Measurements from ENCODE around the gene CTBP2. TPM values are rescaled to one million over a fixed set of nuclear protein-coding genes. Genes with fewer than 3 reads are reported as not detected.
"Not testable (repeated sequence)": the region's sequence is repeated elsewhere in the genome, so short reads cannot be mapped to it uniquely, and the experiment has no call there.

CTBP2 gene
- total RNA-seq, 1 donor from 2014 or later: 46.7 TPM

DNA sequence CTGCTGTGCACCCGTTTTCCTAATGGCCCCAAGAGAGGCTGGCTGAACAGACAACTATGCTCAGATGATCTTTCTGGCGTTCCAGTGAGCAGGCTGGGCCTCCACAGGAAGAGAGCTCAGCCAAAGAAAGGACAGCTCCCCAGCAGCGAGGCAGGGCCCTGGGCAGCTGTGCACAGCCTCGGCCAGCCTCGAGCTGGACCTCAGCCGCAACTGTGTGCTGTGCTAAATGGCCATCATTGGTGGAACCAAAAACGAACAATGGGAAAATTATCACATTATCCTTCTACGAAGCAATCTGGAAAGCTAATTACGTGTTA lies 97.5 kb downstream of the CTBP2 start:
- no peak for ATAC-seq

- ATAC-seq: no peak
Observed at GRCh38 chr10:125062227-125062913, 98.0 kb downstream of the CTBP2 start.

DNA sequence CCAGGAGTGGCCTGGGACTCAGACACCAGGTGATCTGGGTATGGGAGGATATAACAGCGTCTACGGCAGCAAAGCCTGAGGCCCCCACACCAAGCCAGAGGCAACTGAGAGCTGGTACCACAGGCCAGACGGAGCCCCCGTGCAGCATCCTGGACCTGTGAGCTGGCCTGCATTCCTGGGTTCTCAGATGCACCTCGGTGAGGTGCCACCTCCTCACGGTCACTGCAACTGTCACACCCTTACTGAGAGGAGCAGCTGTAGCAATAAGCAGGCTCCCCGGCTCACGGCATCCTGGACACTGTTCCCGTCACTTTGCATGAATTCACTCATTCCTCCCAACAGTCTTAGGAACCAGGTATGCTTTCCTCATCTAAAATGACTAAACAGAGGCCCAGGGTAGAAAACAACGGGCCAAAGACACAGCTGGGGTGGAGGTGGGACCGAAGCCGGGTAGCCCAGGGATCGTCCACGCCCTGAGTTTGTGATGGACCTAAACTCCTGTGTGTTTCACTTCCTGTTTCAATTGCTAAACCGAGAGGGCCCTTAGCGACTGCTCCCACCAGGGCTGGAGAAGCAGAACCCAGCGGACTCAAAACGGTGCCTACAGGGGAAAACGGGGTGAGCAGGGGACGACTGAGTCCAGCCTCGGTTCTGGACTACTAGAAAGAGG lies 98.7 kb downstream of the CTBP2 start:
- peak; percentile 21 for ATAC-seq

GRCh38 chr10:125060826-125061556 lies 99.4 kb downstream of the CTBP2 start:
- peak; percentile 45 for ATAC-seq

- ATAC-seq: no peak
Observed at GRCh38 chr10:125060482-125060825, 99.9 kb downstream of the CTBP2 start.

DNA sequence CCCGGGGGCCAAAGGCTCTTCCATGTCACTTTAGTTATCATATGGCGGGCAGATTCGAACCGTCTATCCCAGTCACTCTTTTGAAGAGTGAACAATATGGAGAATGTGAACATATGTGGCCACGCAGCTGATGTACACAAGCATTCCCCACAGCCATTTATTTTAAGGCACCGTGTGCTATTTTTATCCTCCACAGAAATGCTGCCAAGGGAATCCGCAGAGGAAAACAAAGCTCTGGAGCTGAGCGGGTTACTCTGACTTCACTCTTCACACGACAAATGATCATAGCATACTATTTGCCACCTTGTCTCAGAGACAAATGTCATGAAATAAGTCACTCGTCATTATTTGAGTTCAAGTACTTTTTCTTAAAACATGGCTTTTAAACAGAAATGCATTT lies 100.3 kb downstream of the CTBP2 start:
- ATAC-seq: no peak

DNA sequence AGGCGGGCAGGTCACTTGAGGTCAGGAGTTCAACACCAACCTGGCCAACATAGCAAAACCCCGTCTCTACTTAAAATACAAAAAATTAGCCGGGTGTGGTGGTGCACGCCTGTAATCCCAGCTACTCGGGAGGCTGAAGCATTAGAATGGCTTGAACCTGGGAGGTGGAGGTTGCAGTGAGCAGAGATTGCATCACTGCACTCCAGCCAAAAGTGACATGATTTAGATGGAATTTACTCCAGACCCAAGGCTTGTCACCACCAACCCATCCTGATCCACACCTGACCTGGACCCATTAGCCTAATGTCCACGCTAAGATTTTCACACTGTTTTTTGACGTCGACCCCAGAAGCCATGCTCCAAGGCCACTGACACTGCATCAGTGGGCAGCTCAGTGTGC lies 101.0 kb downstream of the CTBP2 start:
- ATAC-seq: not testable (repeated sequence)

DNA sequence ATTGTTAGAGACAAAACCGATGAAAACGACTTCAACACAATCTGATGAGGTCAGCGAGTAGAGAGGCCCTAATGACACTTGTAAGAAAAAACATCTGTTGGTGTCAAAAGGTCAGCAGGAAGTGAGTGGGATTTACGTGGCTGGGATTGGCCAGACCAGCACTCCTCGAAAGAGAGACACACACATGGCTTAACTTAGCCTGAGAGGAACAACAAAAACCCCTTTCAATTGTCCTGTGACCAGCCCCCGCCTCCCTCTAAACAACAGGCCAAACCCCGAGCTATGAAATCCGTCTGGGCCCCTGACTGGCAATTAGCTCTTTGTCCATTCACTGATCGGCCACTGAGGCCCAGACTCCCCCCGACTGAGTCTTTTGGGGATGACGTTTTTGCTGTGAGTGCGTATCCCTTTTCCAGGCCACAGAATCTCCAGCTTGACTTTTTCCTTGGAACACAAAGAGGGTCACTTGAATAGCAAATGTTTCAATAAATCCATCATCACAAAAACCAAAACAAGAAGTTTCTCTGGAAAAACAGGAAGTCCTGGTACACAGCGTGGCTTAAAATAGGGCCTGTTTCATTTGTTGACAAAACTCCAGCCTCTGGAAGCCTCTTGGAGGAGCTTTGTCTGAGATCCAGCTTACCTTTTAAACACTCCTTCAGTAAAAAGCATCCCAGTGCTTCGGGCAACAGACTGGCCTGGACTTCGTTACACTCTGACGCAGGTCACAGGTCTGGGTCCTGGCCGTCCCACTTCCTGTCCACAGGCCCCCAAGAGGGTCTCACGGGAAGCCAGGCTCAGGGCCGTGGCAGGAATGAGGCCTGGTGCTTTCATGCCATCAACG lies 103.0 kb downstream of the CTBP2 start:
- peak; percentile 28 for ATAC-seq

DNA sequence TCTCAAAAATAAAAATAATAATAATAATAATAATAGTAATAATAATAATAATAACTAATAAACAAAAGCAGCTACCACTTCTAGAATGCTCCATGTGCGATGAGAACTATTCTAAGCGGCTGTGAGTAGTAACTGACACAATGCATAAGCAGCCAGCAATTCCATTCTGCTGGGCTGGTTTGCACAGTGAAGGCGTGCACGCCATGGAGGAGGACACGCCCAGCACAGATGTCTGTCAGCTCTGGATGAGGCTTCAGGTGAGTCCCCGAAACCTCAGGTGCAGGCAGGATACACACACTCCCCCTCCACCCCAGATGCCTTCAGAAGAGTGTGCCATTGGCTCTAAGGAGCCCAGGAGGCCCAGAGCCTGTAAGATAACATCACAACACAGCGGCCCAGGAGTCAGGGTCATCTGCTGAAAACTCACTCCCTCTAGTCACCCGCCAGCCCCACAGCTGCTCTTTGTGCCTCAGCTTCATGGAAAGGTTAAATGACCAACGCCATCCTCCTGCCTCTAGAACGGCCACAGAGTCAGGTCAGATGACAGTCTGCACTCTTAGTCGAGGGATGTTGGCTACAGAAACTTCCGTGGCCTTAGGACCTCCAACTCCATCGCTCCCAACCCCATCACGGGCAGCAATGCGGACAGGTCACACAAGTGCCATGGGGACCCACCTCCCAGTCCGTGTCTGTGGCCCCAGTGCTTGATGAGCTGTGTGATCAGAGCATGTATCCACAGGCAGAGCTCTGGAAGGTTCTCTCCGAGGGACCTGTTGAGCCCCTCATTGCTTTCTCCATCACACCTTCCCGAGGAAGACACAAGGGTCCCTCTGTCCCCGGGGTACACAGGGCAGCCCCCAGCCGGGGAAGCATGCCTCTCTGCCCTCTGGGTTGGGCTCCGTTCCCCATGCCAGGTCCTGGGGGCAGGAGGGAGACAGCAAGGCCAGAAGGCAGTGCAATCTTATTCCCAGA lies 103.9 kb downstream of the CTBP2 start:
- ATAC-seq: peak; percentile 70

DNA sequence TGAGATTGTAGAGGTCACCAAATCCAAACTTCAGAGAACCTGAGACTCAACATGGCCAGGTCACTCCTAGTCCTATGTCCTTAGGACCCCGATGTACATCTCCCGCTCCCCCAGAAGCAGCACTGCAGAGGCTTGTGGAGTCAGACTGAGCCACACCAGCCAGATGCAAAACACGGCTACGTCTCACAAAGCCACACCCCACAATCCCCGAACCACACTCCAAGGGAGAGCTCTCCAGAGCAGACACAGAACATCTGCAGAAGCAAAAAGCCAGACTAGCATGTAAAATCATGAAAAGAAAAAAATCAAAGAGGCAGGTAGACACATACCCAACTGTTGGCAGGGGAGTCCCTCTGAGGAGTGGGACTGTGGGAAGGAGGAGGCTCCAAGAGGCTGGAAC lies 104.9 kb downstream of the CTBP2 start:
- ATAC-seq: no peak

DNA sequence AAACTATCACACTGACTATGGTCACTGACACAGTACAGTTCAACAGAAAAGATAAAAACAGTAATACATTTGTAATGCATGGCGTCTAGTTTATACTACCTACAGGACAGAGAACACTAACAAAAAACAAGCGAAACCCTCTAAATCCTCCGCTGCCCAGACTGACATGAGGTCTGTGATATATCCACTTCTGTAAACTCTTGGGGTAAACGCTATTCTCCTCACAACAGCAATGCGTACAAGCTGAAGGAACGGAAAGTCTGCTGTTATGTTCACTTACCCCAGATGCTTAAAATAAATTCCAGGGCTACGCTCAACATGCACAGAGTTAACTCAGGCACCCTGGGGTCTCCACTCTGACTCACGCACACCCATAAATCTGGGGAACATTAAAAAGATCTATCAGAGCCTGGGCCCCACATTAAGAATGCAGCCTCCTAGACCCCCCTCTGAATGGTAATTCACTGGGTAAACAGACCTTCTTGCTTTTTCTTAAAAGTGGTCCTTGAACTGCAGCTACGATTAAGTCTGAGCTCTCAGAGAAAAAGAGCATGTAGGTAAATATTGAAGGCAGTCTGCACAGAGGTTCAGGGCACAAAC lies 105.6 kb downstream of the CTBP2 start:
- no peak for ATAC-seq

DNA sequence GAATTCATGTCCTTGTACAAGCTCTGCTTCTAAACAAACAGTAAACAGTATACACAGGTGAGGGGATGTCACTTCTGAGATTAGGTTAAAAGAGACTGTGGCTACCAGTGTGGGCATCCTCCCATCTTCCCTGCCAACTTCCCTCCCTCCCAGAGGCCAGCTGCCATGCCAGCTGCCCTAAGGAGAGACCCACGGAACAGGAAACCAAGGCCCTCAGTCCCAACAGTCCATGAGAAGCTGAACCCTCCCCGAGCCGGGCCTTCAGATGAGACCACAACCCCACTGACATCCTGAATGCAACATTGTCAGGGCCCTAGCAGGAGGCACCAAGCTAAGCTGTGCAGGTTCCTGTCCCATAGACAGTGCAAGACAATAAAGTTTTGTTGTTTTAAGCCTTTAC lies 106.1 kb downstream of the CTBP2 start:
- no peak for ATAC-seq

GRCh38 chr10:125052146-125052545 lies 108.2 kb downstream of the CTBP2 start:
- ATAC-seq: no peak

DNA sequence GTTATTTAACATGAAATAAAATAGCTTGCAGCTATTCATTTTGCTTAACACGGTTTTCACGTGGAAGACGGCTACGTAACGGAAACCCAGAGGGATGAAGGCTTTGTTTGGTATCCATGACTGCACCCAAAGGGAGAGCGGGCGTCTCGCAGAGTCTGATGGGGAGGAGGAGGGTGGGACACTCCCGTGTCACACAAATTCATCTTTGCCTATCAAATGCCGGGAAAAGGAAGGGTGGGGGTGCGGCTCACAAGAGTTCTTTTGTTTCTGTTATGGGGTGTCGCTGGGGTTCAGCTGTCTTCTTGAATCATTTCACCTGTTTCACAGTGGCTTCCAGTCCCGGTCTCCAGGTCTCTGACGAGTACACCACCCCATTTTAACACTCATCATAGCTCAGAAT lies 110.0 kb downstream of the CTBP2 start:
- no peak for ATAC-seq

DNA sequence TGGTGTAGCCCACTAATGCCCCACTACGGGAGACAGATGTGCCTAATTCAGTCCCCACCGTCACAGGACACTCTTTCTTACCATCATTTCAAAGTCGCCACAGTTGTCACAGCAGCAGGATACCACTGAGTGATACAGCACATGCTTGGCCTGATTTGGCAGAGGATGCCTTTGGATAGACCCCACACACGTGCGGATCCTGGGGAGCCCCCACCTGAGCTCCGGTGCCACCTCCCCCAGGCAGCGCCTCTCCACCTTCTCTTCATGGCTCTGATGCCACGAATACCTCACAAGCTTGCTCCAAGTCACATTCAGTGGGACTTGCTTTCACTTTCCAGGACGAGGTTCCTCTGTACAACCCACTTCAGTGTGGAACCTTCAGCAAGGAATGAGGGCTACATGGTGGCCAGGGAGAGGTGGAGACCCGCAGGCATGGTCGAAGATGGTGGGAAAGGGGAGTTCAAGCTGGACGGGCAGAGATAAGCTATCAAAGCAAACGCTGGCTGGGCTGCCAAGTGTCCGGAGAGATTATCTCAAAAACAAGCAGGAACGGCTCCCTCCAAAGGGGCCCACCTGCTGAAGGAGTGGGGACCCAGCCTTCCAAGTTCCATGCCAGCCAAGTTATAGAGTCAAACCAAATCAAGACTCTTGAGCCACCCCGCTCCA lies 111.0 kb downstream of the CTBP2 start:
- no peak for ATAC-seq

DNA sequence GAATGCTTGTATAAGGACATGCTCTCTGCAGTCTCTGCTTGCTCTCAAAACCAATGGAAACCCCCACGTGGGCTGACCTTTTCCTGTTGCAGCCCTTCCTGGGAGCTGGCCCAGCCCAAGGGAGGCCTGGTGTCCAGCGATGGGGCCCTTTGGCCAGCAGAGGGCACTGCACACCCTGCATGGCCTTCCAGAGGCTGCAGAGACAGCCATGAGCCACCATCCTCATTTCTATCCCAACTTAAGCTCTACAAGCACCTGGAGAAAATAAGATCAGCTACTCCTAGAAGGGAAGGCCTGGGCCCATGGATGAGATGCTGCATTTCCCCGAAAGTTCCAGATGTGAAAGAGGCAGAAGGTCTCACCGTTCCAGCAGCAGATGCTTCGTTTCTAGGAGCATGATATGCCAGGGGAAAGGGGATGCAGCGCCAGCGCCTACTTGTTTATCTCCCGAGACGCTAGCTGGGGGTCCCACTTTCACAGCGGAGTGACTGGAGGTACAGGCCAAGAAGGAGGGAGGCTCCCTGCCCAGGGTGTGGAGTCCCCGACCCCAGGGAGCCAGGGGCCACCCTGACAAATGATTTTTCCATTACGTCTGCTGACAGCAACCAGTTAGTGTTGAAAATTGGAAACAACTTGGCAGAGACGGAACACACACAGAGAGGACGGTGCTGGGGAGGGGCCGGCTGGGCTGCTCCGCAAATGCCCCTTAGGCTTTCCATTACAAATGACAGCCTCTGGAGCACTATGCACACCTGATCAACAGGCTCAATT lies 112.1 kb downstream of the CTBP2 start:
- ATAC-seq: peak; percentile 85

GRCh38 chr10:125043841-125044658 lies 116.3 kb downstream of the CTBP2 start:
- no peak for ATAC-seq

DNA sequence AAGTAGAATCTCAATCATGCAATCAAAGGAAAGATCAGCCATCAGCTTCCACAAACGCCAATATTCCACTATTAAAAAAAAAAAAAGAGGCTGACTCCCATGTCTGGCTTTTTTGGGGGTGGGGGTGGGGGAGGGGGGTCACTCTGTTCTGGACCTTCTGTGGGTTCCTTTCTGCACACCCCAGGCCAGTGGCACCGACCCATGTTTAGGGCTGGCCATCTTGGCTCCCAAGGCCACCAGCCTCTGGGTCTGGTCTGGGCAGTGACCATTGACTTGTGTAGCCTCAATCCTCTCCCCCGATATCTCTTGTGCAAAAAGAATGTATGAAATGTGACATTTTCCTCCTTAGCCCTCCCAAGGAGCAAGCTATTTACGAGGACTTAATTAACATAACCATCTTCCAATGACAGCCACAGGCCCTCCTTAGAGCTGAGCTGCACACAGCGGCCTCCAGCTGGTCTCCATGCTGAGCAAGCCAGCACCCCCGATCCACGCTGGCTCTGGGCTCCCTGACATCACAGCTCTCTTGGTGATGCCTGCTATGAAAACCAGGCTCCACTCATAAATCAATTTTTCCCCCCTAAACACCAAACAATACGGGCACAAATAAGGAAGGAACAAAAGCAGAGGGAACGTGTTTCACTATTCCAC lies 118.4 kb downstream of the CTBP2 start:
- no peak for ATAC-seq

- ATAC-seq: no peak
Observed at GRCh38 chr10:125039354-125039769, 121.0 kb downstream of the CTBP2 start.
